ENCODE data around the gene CBX1. TPM values are rescaled to one million over a fixed set of nuclear protein-coding genes. Genes with fewer than 3 reads are reported as not detected.

The CBX1 gene
- total and polyA plus RNA-seq, 2 of the 13 experiments (the other 11 are each of a cell fraction or from before 2014, with no cell fraction given) = 17.8 to 108 TPM

- TF ChIP-seq SOX13 (IDR thresholded peaks at IDR 0.05) (no peak), SOX13 (CRISPR knock-in tag; conservative IDR thresholded peaks at IDR 0.05 in 1 of 2, IDR thresholded peaks at IDR 0.05 in 1 of 2) (0 out of 4 replicates have a peak, but pooled peaks of 1 of the 2 experiments have one; percentile 2), FUBP1 (CRISPR knock-in tag; IDR thresholded peaks at IDR 0.05; ENCODE audit: borderline replicate concordance) (no peak), ZMYM3 (CRISPR knock-in tag; IDR thresholded peaks at IDR 0.05) (no peak), THAP11 (CRISPR knock-in tag; IDR thresholded peaks at IDR 0.05) (no peak), ZGPAT (CRISPR knock-in tag; IDR thresholded peaks at IDR 0.05) (peak; percentile 40; the same call in 1 of the 2 replicates), CBFB (CRISPR knock-in tag; IDR thresholded peaks at IDR 0.05) (no peak), TFAP4 (IDR thresholded peaks at IDR 0.05; ENCODE audit: borderline replicate concordance, low read depth) (no peak), ZFP37 (CRISPR knock-in tag; IDR thresholded peaks at IDR 0.05; ENCODE audit: borderline replicate concordance) (no peak), ZFY (CRISPR knock-in tag; IDR thresholded peaks at IDR 0.05) (peak; percentile 40; the same call in 1 of the 2 replicates), SATB2 (CRISPR knock-in tag; IDR thresholded peaks at IDR 0.05) (no peak), ZSCAN22 (CRISPR knock-in tag; IDR thresholded peaks at IDR 0.05) (no peak), ZNF230 (CRISPR knock-in tag; IDR thresholded peaks at IDR 0.05) (0 out of 2 replicates have a peak, but pooled peaks have one; percentile 14), ZNF264 (CRISPR knock-in tag; IDR thresholded peaks at IDR 0.05) (no peak), ZNF30 (CRISPR knock-in tag; IDR thresholded peaks at IDR 0.05) (no peak), DPF2 (CRISPR knock-in tag; IDR thresholded peaks at IDR 0.05; ENCODE audit: borderline replicate concordance, low read depth) (no peak), CHD2 (IDR thresholded peaks at IDR 0.05; ENCODE audit: low read depth, low read length) (no peak), ZNF468 (CRISPR knock-in tag; IDR thresholded peaks at IDR 0.05) (no peak), KDM6A (CRISPR knock-in tag; IDR thresholded peaks at IDR 0.05; ENCODE audit: low read depth) (no peak), KAT2B (IDR thresholded peaks at IDR 0.05; ENCODE audit: borderline replicate concordance, low read depth, low read length) (no peak), GLI4 (CRISPR knock-in tag; IDR thresholded peaks at IDR 0.05; ENCODE audit: borderline replicate concordance) (no peak), SALL1 (CRISPR knock-in tag; IDR thresholded peaks at IDR 0.05) (no peak), ZNF414 (CRISPR knock-in tag; IDR thresholded peaks at IDR 0.05) (no peak), MEIS1 (CRISPR knock-in tag; IDR thresholded peaks at IDR 0.05; ENCODE audit: borderline replicate concordance) (0 out of 2 replicates have a peak, but pooled peaks have one; percentile 32), ZKSCAN1 (IDR thresholded peaks at IDR 0.05; ENCODE audit: low read length) (no peak), CHCHD3 (CRISPR knock-in tag; IDR thresholded peaks at IDR 0.05) (no peak), ZFAT (CRISPR knock-in tag; conservative IDR thresholded peaks at IDR 0.05) (no peak)
These were observed 77.7 kb downstream of the CBX1 start (continued) for GRCh38 chr17:48023400-48024148.
